GM21515 (cell line): ENCODE data around the gene COX8A.
"Not testable (repeated sequence)": the region's sequence is repeated elsewhere in the genome, so short reads cannot be mapped to it uniquely, and the experiment has no call there.

ENCODE experiments used
- ATAC-seq: cut with Tn5 transposase; IDR thresholded peaks from one replicate; pipeline ENCODE4 v1.9.1; 2021; ENCODE audit not compliant: unreplicated experiment

Gene COX8A, protein sequence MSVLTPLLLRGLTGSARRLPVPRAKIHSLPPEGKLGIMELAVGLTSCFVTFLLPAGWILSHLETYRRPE

DNA sequence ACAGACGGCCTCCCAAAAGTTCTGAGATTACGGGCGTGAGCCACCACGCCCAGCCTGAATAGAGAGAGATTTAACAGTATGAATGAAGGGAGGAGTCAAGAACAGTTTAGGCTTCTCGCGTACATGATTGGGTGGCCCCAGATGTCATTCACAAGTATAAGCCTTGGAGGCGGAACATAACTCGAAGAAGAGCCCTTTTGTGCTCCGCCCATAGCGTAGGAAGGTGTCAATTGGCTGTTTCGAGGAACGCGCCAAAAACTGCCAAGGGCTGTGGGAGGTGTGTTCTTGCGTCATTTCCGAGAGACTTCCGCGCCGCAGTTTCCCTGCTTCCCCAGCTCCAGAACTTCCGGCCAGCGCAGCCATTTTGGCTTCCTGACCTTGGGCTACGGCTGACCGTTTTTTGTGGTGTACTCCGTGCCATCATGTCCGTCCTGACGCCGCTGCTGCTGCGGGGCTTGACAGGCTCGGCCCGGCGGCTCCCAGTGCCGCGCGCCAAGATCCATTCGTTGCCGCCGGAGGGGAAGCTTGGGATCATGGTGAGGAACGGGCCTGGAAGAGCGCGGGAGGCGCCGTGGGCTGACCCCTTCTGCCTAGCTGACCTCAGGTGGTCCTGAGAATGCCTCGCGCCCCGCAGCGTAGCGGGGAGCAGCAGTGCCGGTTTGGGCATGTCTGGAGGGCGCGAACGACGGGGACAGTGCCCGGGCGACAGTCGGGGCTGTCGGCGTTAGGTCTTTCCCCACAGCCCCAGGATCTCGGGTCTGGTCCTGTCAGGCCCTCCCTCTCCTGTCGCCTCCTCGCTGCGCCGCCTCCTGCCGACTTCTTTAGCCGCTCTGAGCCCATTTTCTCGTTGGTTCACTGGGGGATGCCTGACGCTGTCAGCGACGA is at the start of gene COX8A:
Gene COX8A (plus strand): TSS at position 362 of the 885 bp plus-strand sequence. CDS start 61 bp downstream, at position 423.
- peak; percentile 93 for ATAC-seq

DNA sequence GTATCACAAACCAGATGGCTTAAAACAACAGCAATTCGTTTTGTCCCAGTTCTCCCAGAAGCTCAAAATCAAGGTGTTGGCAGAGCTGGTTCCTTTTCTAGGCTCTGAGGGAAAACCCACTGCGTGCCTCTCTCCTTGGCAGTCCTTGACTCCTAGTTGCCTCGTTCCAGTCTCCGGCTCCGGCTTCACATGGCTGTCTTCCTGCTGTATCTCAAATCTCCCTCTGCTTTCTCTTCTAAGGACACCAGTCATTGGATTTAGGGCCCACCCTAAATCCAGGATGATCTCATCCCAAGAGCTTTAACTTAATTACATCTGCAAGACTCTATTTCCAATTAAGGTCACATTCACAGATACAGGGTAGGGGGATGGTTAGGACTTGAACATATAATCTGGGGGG is 44.8 kb upstream of the COX8A start:
- no peak for ATAC-seq

DNA sequence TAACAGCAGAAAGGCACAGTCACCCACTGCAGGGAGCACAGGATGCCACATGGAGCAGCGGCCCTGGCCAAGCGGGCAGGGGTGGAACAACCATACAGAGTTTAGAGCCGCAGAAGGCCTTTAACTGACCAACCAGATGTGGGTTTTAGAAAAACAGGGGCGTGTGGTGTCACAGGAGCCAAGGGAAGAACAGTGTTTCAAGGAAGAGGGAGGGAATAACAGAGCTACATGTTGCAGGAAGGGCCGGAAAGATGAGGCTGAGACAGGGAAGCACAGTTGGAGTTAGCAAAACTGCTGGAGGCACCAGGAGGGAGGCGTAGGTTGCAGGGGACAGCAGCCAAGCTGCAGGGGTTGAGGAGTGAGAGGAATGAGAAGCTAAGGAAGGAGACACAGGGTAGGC is 43.4 kb upstream of the COX8A start:
- ATAC-seq, result no peak

DNA sequence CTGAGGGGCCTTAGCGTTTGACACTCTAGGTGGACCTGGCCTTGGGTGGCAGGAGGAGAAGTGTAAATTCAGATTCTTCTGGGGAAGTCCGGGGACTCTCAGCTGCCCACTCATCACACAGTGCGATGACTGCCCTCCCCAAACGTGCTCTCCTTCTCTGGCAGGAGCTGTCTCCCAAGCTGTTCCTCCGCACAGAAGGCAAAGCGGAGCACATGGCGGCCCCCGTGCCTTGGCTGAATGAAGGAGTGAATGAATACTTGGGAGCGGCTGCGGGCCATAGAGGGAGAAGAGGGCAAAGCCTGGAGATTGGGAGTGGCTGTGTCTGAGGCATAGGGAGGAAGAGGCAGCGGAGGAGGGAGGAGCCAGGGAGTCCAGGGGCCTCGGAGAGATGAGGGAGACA is 42.5 kb upstream of the COX8A start:
- ATAC-seq, result no peak

DNA sequence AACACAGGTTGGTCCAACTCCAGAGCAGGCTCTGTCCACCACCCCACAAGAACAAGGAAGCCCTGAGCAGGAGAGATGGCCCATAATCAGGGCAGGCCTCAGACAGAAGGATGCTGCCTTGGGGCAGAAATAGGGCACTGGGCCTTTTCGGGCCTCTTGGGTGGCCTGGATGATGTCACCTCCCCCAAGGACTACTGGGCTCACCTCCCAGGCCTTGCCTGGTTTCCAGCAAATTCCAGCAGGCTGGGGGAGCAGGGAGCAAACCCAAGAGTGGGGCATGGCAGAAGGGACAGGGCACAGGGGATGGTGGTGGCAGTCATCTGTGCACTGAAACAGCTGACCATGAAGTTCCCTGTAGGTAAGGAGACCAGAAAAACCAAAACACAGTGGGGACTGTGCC is 41.0 kb upstream of the COX8A start:
- ATAC-seq, result no peak

DNA sequence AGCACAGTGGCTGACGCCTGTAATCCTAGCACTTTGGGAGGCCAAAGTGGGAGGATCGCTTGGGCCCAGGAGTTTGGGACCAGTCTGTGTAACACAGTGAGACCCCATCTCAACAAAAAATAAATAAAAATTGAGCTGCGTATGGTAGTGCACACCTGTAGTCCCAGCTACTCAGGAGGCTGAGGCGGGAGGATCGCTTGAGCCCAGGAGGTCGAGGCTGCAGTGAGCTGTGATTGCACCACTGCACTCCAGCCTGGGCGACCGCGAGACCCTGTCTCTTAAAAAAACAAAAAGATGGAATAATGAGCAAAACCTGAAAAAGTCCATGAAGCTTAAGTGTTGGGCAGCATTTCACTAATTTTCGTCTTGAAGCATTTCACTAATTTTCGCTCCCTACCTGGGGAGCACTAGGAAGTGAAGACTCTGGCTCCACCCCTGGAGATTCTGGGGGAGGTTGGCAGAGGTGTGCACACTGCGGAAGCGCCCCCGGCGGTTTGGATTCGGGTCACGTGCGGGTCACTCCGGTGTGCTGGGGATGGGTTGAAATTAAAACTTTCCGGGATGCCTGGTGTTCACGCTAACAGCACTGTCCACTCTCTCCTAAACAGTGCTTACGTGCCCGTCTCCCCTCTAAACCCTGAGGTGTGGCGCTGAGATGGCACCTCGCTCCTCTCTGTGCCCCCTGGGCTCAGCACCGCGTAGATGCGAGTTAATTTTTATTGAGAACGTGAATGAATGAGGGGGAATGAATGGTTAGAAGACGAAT is 36.5 kb upstream of the COX8A start:
- ATAC-seq, result peak; percentile 14

DNA sequence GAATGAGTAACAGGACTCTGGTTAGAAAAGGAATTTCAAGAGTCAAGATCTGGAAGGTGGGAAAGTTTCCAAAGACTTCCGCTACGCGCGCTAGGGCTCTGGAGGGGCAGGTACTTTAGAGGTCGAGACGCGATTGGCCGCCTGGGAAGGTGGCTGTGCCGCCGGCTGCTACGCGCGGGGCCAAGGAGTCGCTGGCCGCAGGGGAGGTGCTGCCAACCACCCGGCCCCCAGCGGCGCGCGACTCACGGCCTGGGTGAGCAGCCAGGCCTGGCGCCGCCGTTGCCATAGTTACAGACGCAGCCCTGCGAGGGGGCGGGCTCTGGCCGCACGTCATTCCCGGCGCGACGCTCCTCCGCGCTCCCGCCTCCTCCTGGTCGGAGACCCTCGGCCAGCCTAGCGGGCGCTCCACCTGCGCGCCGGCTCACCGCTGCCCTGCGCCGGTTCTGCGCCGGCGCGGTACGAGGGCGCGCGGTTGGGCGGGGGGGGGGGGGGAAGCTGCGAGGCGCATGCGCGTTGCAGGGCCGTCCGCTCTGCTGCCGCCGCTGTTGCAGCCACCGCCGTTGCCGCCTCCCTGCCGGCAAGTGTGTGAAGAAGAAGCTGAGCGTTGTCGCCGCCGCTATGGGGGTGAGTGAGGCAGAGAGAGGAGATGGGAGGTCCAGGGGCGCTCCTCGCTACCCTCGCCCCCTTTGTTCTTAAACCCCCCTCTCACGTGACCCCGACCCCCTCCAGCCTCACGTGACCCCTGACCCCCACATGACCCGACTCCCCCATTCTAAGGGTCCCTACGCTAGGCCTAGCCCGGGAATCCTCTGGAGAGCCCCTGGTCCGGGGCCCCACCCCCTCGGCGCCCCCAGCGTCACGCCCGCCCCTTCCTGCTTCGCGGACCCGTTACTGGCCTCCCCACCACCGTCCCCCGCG is 35.7 kb upstream of the COX8A start, which contains the start of gene NAA40:
Gene NAA40 (plus strand): TSS at position 524 of the 918 bp plus-strand sequence. CDS start 95 bp downstream, at position 619.
- ATAC-seq, result peak; percentile 87

DNA sequence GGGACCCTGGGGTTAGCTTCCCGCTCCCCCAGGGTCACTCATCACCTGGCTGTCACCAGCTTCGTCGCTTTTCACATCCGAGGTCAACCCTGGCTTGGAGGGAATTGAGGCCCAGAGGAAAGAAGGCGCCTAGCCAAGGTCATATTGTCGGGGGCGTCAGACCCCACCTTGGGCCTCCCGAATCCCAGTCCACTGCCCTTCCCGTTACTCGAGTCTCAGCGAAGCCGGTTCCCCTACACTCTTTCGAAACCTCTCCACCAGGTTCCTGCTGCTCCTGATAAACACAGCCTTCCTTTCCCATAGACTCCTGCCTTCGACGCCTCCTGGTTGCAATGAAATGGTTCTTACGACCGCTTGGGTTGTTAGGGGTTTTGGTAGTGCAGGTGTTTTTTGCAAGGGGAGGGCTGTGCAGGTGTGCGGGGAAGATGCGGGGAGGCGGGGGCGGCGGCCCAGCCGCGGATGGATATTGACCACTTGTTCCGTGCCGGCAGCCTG is 35.0 kb upstream of the COX8A start:
- no peak for ATAC-seq

DNA sequence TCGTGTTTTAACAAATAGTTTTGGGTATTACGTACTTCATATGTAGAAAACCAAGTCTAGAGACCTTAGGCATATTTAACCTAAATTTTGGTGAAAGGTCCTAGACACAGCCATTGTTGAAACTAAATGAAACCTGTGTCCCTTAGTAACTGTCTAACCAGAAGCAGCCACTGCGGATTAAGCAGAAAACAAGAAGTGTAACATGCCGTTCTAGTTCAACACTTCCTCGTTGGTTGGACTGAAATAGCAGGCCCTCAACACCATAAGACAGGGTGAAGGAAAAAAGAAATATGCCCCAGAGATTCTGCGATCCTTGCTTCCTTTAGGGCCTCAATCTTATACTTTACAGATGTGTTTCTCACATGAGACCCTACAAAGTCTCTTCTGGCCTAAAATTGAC is 33.6 kb upstream of the COX8A start:
- no peak for ATAC-seq

DNA sequence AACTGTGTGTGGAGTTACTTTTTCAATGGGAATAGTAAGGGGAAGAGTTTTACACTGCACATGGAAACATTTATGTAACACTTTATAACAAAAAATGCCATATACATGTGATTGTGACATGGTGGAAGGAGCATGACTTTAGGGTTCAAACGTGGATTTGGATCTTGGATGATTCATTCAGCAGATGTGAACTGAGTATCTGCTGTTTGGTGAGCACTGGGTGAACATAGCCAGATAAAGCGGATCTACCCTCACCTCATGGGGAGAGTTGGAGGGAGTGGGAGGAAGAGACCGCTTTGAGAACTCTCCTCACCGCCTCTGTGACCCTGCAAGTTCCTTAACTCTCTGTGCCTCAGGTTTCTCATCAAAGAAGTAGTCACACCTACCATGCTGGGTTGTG is 32.5 kb upstream of the COX8A start:
- ATAC-seq, result no peak

DNA sequence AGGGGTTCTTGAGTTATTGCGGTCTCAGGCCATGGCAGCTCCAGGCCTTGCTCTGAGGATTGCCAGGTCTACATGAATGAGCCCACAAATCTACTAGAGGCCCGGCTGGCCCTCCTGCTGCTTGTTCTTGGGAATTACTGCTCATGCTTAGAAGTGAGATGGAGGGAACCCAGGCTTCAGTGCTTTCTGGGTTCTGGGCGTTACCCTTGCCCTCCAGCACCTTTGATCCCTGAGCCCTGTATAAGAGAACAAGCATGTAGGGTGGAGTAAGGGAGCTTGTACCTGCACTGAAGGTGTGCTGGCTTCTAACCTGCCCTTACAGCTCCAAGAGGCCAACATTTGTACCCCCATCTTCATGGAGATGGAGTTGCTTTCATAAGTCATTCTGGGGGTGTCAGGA is 31.6 kb upstream of the COX8A start:
- ATAC-seq, result no peak

DNA sequence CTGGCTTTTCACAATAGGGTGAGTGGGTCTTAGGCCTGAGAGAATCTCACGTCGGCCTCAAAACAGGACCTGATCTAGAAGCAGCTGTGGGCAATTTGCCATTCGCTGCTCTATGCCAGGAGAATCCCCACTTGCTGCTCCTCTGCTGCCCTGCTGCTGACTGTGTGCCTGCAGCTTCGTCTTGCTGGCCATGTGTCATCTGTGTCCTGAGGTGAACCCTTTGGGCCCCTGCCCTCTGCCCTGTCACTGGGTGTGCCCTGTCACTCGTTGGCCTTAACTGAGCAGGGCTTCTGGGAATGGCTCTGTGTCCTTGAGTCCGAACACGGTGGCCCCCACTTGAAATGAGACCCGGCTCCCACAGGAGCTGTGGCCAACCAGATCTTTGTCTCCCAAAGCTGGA is 29.4 kb upstream of the COX8A start:
- ATAC-seq, result no peak

DNA sequence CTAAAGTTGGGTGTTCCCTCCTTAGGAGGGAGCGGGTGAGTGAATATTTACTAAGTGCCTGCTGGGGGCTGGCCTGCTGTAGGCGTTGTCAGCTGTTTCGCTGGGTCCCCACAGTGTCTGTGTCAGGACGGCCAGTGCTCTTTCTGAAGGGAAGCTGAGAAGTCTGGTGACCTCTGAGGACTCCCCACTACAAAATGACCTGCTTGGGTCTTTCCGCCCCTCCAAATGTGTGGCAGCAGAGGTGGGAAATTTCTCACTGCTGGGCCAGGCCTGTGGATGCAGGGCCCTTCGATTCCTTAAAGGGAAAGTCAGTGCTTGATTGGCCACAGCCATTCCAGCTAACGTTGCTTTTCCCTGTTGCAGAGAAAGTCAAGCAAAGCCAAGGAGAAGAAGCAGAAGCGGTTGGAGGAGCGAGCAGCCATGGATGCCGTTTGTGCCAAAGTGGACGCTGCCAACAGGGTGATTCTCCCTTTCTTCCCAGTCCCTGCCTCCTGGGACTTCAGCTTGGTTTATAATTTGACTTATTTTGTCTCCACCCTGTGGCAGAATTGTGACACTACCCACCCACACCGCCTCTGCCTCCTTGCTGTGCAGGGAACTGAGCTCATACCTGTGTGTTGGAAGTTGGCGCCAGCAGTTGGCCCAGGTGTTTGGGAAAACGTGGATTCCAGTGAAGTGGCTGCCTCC is 28.8 kb upstream of the COX8A start:
- ATAC-seq, result no peak

DNA sequence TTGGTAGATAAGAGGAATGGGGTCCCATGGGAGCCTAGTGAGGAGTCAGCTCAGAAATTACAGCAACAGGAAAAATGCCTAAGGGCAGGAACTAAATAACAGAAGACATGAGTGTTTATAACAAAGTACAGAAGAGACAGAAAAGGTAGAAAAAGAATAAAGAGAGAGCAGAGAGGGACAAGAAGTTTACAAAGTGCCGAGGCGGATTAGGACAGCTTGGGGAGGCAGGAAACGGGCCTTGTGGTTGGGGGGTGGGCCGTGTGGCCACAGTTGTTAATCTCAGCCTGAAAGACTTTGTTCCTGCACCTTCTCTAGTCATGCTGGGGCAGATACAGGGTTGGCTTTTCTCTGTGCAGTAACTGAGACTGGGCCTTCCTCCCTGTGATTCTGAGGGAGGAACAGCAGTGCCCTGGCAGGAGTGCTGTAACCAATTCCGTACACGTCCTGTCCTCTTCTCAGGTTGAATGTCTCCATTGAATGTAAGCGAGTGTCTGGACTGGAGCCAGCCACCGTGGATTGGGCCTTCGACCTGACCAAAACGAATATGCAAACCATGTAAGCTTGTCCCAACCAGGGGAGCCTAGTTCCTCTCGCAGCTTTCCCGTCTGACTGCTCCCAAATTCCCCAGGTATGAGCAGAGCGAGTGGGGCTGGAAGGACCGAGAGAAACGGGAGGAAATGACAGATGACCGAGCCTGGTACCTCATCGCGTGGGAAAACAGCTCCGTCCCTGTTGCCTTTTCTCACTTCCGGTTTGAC is 22.5 kb upstream of the COX8A start:
- ATAC-seq, result no peak

DNA sequence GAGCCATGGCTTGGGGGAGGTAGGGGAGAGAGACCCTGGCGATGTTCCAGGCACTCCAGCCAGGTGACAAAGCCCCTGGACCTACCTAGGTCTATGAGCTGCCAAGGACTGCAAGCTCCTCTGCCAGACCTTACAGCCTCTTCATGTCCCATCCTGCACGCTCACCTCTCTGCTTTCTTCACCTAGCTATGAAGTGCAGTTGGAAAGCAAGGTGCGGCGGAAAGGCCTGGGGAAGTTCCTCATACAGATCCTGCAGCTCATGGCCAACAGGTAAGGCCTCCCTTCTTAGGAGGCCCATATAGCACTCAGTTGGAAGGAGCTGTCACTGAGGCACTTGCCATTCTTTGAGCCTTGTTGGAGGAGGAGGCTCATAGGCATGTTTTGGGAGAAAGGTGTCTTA is 21.9 kb upstream of the COX8A start:
- ATAC-seq, result no peak

DNA sequence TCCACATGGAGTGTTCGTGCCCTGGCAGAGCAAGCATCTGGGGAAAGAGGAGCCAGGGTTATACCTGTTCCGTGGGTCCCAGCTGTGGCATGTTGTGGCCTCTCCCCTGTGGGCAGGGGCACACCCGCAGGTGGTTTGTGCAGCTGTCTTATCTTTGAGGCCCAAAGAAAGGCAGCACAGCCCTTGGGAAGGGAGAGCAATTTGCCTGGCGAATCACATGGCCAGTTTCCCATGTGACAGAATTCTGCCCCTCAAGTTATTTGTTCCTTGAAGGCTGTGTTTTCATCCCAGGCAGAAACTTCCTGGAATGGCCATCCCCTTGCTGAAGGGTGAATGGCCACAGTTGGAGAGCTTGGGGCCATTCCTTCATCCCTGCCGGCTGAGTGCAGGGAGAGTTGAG is 16.4 kb upstream of the COX8A start:
- ATAC-seq, result no peak

DNA sequence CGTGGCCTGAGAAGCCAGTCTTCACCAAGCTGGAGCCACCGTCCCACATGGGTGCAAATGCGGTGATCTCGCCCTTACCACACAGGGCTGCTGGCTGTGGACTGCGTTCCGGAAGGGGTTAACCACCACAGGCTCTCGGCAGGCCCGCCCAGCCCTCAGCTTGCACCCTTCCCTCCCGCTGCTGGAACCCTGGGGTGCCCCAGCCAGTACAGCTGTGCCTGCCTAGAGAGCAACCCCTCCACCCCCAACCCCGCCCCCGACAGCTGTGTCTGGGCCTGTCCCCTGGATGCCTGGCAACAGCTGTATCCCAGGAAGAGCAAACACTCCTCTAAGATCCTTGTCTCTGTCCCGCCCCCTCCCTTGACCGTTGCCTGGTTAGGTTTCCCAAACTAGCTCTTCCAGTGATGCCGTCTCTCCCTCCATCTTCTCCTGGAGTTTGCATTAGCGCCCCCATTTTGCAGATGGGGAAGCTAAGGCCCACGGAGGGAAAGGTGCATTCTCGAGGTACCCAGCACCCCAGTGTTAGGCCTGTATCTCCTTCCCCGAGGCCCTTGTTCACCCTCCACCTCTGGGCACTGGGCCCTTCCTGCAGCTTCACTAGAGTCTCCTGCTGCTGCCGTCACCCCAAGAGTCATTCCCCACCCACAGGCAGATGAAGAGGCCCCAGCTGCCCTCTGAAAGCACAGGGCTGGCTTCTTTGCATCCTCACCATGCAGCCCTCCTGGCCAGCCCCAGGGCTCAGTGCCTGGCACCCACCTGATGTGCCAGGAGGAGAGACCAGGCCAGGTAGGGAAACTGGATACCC is 12.6 kb upstream of the COX8A start:
- no peak for ATAC-seq

DNA sequence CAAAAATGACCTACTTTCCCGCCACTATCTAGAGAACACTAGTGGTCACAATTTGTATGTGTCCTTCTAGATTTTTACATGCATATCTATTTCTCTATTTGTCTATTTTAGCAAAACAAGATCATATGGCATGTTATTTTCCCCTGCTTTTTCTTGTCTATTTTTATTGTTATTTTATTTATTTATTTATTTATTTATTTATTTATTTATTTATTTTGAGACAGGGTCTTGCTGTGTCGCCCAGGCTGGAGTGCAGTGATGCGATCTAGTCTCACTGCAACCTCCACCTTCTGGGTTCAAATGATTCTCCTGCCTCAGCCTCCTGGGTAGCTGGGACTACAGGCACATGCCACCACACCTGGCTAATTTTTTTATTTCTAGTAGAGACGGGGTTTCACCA is 10.5 kb upstream of the COX8A start:
- not testable (repeated sequence) for ATAC-seq

DNA sequence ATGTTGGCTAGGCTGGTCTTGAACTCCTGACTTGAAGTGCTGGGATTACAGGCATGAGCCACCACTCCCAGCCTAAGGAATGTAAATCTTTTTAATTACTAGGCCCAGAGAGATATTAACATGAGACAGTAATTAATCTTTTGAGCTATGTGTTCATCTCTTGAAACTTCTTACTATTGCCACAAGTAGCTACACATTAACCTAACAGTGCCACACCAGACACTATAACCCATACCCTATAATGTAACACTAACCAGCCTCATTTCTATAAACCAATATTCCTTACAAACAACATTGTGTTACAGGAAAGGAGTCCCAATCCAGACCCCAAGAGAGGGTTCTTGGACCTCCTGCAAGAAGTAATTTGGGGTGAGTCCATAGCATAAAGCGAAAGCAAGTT is 8.0 kb upstream of the COX8A start:
- ATAC-seq, result no peak
